Measurements from ENCODE around the gene DCBLD2.
"Not testable (repeated sequence)": the region's sequence is repeated elsewhere in the genome, so short reads cannot be mapped to it uniquely, and the experiment has no call there.

Gene DCBLD2

GRCh38 chr3:98890965-98891910 is 10.3 kb downstream of the DCBLD2 start:
- Histone ChIP-seq H3K27me3 (ENCODE audit: insufficient read depth, low read length) (no peaks in the 10 kb centered on the region), H3K4me3 (ENCODE audit: low read length) (no peak overlapping the region), H3K9ac (ENCODE audit: low read depth, low read length) (no peak overlapping the region), H3K36me3 (ENCODE audit: insufficient read depth, low read depth, low read length) (no peaks in the 10 kb centered on the region), H3K27ac (ENCODE audit: low read length) (no peak overlapping the region), H3K9me3 (ENCODE audit: insufficient read depth, low read depth, low read length) (no peaks in the 10 kb centered on the region), H3K4me1 (ENCODE audit: insufficient read depth, low read length) (peaks cover 48% of the 10 kb centered on the region)

- no peaks in the 10 kb centered on the region for H3K9me3 ChIP-seq (ENCODE audit: insufficient read depth, low read depth, low read length)
- no peak overlapping the region for H3K27ac ChIP-seq (ENCODE audit: low read length)
- no peaks in the 10 kb centered on the region for H3K27me3 ChIP-seq (ENCODE audit: insufficient read depth, low read length)
- H3K4me3 ChIP-seq (ENCODE audit: low read length), result no peak overlapping the region
- H3K9ac ChIP-seq (ENCODE audit: low read depth, low read length), result no peak overlapping the region
- H3K4me1 ChIP-seq (ENCODE audit: insufficient read depth, low read length), result peaks cover 58% of the 10 kb centered on the region
- H3K36me3 ChIP-seq (ENCODE audit: insufficient read depth, low read depth, low read length), result no peaks in the 10 kb centered on the region
Measured at GRCh38 chr3:98890181-98890835, 11.2 kb downstream of the DCBLD2 start.

DNA sequence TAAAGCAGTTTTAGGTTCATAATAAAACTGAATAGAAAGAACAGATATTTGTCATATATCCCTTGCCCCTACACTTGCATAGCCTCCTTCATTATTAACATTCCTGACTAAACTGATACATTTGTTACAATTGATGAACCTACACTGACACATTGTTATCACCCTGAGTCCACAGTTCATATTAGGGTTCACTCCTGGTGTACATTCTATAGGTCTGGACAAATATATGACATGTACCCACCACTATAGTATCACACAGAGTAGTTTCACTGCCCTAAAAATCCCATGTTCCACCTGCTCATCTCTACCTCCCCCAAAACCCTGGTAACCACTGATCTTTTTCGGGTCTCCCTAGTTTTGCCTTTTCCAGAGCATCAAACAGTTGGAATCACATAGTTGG is 13.8 kb downstream of the DCBLD2 start:
- Histone ChIP-seq H3K27ac (ENCODE audit: low read length) (no peak overlapping the region), H3K9ac (ENCODE audit: low read depth, low read length) (no peak overlapping the region), H3K27me3 (ENCODE audit: insufficient read depth, low read length) (no peaks in the 10 kb centered on the region), H3K4me3 (ENCODE audit: low read length) (no peak overlapping the region), H3K9me3 (ENCODE audit: insufficient read depth, low read depth, low read length) (no peaks in the 10 kb centered on the region), H3K36me3 (ENCODE audit: insufficient read depth, low read depth, low read length) (no peaks in the 10 kb centered on the region), H3K4me1 (ENCODE audit: insufficient read depth, low read length) (peaks cover 57% of the 10 kb centered on the region)

DNA sequence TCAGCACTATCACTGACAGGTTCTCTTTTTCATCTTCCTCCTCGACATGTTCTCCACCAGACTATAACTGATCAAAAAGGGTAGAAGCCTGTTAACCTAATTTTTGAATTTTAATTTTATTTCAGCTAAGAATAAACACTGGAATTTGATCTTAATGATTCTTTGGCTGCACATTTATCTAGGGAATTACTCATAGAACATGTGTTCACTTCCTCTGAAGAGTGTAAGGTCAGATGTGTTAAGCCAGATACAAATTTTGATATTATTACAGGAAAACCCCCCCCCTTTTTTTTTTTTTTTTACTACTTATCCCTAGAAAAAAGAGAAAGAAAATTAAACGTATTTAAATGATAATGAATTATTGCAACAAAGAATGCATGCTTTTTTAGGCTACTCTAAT is 15.0 kb downstream of the DCBLD2 start:
- peaks cover 4% of the 10 kb centered on the region; the same call in 1 of the 2 replicates for H3K36me3 ChIP-seq (ENCODE audit: insufficient read depth, low read depth, low read length)
- H3K4me3 ChIP-seq (ENCODE audit: low read length), result no peak overlapping the region
- no peak overlapping the region for H3K27ac ChIP-seq (ENCODE audit: low read length)
- H3K9me3 ChIP-seq (ENCODE audit: insufficient read depth, low read depth, low read length), result no peaks in the 10 kb centered on the region
- H3K4me1 ChIP-seq (ENCODE audit: insufficient read depth, low read length), result peaks cover 46% of the 10 kb centered on the region
- no peak overlapping the region for H3K9ac ChIP-seq (ENCODE audit: low read depth, low read length)
- no peaks in the 10 kb centered on the region for H3K27me3 ChIP-seq (ENCODE audit: insufficient read depth, low read length)

- H3K27ac ChIP-seq (ENCODE audit: low read length), result no peak overlapping the region
- no peaks in the 10 kb centered on the region for H3K27me3 ChIP-seq (ENCODE audit: insufficient read depth, low read length)
- H3K9me3 ChIP-seq (ENCODE audit: insufficient read depth, low read depth, low read length), result no peaks in the 10 kb centered on the region
- H3K4me3 ChIP-seq (ENCODE audit: low read length), result peak overlapping the region; percentile 47; the same call in 1 of the 2 replicates
- peaks cover 10% of the 10 kb centered on the region; the same call in 1 of the 2 replicates for H3K36me3 ChIP-seq (ENCODE audit: insufficient read depth, low read depth, low read length)
- H3K4me1 ChIP-seq (ENCODE audit: insufficient read depth, low read length), result peaks cover 41% of the 10 kb centered on the region
- H3K9ac ChIP-seq (ENCODE audit: low read depth, low read length), result peak overlapping the region; percentile 39; the same call in 1 of the 2 replicates
Measured at GRCh38 chr3:98885851-98886250, 15.6 kb downstream of the DCBLD2 start.

DNA sequence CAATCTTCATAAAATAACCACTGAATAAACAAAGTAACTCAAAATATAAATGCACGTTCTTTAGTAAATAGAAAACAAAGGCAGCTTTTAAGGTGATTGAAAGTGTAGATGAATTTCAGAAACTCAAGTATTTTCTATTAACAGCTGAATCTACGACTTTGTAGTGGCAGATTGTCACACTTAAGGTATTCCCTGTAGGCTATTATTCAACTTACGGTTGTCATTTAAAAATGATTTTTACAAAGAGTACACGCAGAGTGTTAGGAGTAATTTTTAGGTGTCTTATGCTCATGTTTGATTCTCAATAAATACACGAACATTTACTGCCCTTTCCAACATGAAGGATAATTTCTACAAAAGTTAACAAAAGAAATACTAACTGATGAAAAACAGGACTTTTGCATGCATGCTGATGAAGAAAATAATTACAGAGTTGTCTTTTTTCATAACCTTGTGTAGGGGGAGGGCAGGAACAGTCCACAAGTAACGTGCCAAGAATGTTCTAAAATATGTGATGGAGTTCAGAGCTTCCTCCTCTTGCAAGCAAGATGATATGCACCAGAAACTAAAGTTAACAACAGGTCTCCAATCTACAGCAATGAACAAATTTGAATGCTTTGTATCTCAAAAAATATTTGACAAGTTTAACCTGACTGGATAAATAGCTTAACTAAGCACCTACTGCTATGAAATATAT is 16.7 kb downstream of the DCBLD2 start:
- Histone ChIP-seq H3K4me1 (ENCODE audit: insufficient read depth, low read length) (peaks cover 31% of the 10 kb centered on the region), H3K9ac (ENCODE audit: low read depth, low read length) (no peak overlapping the region; the same call in 1 of the 2 replicates), H3K36me3 (ENCODE audit: insufficient read depth, low read depth, low read length) (peaks cover 20% of the 10 kb centered on the region; the same call in 1 of the 2 replicates), H3K27me3 (ENCODE audit: insufficient read depth, low read length) (no peaks in the 10 kb centered on the region), H3K9me3 (ENCODE audit: insufficient read depth, low read depth, low read length) (no peaks in the 10 kb centered on the region), H3K27ac (ENCODE audit: low read length) (no peak overlapping the region), H3K4me3 (ENCODE audit: low read length) (peak overlapping the region; percentile 47; the same call in 1 of the 2 replicates)

DNA sequence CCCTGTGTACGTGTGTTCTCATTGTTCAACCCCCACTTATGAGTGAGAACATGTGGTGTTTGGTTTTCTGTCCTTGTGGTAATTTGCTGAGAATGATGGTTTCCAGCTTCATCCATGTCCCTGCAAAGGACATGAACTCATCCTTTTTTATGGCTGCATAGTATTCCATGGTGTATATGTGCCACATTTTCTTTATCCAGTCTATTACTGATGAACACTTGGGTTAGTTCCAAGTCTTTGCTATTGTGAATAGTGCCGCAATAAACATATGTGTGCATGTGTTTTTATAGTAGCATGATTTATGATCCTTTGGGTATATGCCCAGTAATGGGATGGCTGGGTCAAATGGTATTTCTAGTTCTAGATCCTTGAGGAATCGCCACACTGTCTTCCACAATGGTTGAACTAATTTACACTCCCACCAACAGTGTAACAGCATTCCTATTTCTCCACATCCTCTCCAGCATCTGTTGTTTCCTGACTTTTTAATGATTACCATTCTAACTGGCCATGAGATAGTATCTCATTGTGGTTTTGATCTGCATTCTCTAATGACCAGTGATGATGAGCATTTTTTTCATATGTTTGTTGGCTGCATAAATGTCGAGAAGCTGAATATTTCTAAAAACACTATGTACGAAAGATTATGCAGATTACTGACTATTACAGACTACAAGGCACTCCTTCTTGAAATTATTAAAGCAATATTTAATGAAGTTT is 18.7 kb downstream of the DCBLD2 start:
- not testable (repeated sequence) for H3K27ac ChIP-seq (ENCODE audit: low read length); H3K27me3 ChIP-seq (ENCODE audit: insufficient read depth, low read length); H3K4me3 ChIP-seq (ENCODE audit: low read length); H3K9me3 ChIP-seq (ENCODE audit: insufficient read depth, low read depth, low read length); H3K9ac ChIP-seq (ENCODE audit: low read depth, low read length)
- H3K36me3 ChIP-seq (ENCODE audit: insufficient read depth, low read depth, low read length), result peaks cover 23% of the 10 kb centered on the region; the same call in 1 of the 2 replicates
- H3K4me1 ChIP-seq (ENCODE audit: insufficient read depth, low read length), result peaks cover 22% of the 10 kb centered on the region

DNA sequence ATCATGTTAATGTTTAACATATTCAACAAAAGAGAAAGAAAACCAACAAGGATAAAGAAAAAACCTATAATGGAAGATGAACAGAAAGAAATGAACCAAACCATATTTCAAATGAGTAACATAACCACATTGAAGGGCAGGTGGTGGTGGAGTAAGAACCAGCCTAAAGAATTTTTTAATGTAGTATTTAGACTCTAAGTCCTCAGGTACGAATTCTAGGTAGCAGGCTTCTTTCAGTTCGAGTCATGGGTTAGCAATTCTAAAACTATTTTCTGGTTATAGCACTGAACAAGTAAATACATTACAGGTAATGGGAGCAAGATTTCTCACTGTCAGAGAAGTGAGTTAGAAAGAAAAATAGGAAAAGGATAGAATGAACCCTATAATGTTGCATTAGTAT is 24.4 kb downstream of the DCBLD2 start:
- H3K4me1 ChIP-seq (ENCODE audit: insufficient read depth, low read length), result no peaks in the 10 kb centered on the region
- H3K9me3 ChIP-seq (ENCODE audit: insufficient read depth, low read depth, low read length), result no peaks in the 10 kb centered on the region
- no peak overlapping the region for H3K27ac ChIP-seq (ENCODE audit: low read length)
- H3K36me3 ChIP-seq (ENCODE audit: insufficient read depth, low read depth, low read length), result peaks cover 27% of the 10 kb centered on the region; the same call in 1 of the 2 replicates
- no peak overlapping the region for H3K9ac ChIP-seq (ENCODE audit: low read depth, low read length)
- no peak overlapping the region for H3K4me3 ChIP-seq (ENCODE audit: low read length)
- H3K27me3 ChIP-seq (ENCODE audit: insufficient read depth, low read length), result no peaks in the 10 kb centered on the region

- Histone ChIP-seq H3K4me1 (ENCODE audit: insufficient read depth, low read length) (no peaks in the 10 kb centered on the region), H3K9ac (ENCODE audit: low read depth, low read length) (no peak overlapping the region), H3K27me3 (ENCODE audit: insufficient read depth, low read length) (no peaks in the 10 kb centered on the region), H3K36me3 (ENCODE audit: insufficient read depth, low read depth, low read length) (peaks cover 25% of the 10 kb centered on the region; the same call in 1 of the 2 replicates), H3K9me3 (ENCODE audit: insufficient read depth, low read depth, low read length) (no peaks in the 10 kb centered on the region), H3K27ac (ENCODE audit: low read length) (no peak overlapping the region), H3K4me3 (ENCODE audit: low read length) (no peak overlapping the region)
Measured at GRCh38 chr3:98875535-98875934, 26.0 kb downstream of the DCBLD2 start.

GRCh38 chr3:98874602-98875249 is 26.8 kb downstream of the DCBLD2 start:
- no peaks in the 10 kb centered on the region for H3K4me1 ChIP-seq (ENCODE audit: insufficient read depth, low read length)
- peaks cover 17% of the 10 kb centered on the region; the same call in 1 of the 2 replicates for H3K36me3 ChIP-seq (ENCODE audit: insufficient read depth, low read depth, low read length)
- no peak overlapping the region for H3K4me3 ChIP-seq (ENCODE audit: low read length)
- H3K27me3 ChIP-seq (ENCODE audit: insufficient read depth, low read length), result no peaks in the 10 kb centered on the region
- H3K27ac ChIP-seq (ENCODE audit: low read length), result no peak overlapping the region
- no peak overlapping the region for H3K9ac ChIP-seq (ENCODE audit: low read depth, low read length)
- no peaks in the 10 kb centered on the region for H3K9me3 ChIP-seq (ENCODE audit: insufficient read depth, low read depth, low read length)

Measured in iPS-20b (cell line).